Keratinocyte (primary cell): ENCODE measurements around the gene C20orf204.

Experiments used
- EZH2 ChIP-seq: IDR thresholded peaks from one replicate; pipeline ENCODE4 v1.6.1; 2012; ENCODE audit warnings: inconsistent platforms, mild to moderate bottlenecking, low read length, moderate library complexity
- TF ChIP-seq, protein P1 (sequence below), 3 experiments: IDR thresholded peaks in 1 of 3; conservative IDR thresholded peaks in 1 of 3; optimal IDR thresholded peaks in 1 of 3; 2 replicates in 2 of 3; 3 replicates in 1 of 3; pipeline versions ENCODE3 to v1.5.1; 2011; ENCODE audit warnings: low read length in 3 of 3, mild to moderate bottlenecking in 3 of 3, moderate library complexity in 2 of 3, control low read depth in 1 of 3, inconsistent platforms in 1 of 3; ENCODE audit not compliant: insufficient read depth in 2 of 3; ENCODE audit errors: extremely low read depth in 1 of 3

DNA sequence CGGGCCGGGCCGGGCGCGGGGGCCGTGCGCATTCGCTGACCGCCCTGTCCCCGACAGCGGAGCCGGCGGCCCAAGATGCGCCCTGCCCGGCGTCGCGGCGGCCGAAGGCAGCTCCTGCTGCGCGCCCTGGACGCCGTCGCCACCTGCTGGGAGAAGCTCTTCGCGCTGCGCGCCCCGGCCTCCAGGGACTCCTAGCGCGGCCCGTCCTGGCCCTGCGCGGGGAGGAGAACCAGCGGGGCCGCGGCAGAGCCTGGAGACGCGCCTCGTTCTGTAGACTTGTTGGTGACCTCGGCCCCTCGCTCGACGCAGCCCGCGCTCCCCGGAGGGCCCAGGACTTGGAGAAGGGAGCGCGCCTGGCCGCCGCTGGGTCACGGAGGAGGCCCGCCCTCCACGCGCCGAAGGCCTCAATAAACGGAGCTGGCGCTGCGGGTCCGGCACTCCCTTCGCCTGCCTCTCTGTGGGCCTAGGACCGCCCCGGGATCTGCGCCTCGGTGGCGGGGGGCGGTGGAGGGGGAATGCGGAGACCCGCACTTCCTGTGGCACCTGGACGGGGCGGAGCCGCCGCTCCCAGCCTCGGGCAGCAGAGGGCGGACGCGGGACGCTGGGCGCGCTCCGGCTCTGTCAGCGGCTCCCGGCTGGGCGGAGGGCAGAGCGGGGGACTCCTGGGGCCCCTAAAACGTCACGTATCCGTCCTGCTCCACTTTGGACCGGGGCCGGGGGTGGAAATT, 2.7 kb downstream of the C20orf204 start:
- TF ChIP-seq, protein P1, sequence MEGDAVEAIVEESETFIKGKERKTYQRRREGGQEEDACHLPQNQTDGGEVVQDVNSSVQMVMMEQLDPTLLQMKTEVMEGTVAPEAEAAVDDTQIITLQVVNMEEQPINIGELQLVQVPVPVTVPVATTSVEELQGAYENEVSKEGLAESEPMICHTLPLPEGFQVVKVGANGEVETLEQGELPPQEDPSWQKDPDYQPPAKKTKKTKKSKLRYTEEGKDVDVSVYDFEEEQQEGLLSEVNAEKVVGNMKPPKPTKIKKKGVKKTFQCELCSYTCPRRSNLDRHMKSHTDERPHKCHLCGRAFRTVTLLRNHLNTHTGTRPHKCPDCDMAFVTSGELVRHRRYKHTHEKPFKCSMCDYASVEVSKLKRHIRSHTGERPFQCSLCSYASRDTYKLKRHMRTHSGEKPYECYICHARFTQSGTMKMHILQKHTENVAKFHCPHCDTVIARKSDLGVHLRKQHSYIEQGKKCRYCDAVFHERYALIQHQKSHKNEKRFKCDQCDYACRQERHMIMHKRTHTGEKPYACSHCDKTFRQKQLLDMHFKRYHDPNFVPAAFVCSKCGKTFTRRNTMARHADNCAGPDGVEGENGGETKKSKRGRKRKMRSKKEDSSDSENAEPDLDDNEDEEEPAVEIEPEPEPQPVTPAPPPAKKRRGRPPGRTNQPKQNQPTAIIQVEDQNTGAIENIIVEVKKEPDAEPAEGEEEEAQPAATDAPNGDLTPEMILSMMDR (optimal IDR thresholded peaks at IDR 0.05 in 1 of 3, IDR thresholded peaks at IDR 0.05 in 1 of 3, conservative IDR thresholded peaks at IDR 0.05 in 1 of 3; ENCODE audit: extremely low read depth in 1 of 3, insufficient read depth in 2 of 3, low read length in 3 of 3): peak; percentile 22 to 86 (median 72)
- TF ChIP-seq EZH2: peak; percentile 34
